H9 (cell line): Measurements from ENCODE around the gene EXO1. TPM values are rescaled to one million over a fixed set of nuclear protein-coding genes. Genes with fewer than 3 reads are reported as not detected.

Experiments used
- DNase-seq: peaks from one replicate; pipeline ENCODE4 v3.0.0-alpha.2; 2017
- H2AFZ ChIP-seq: one replicate; pipeline ENCODE4 v1.6.1; 2013; ENCODE audit warnings: mild to moderate bottlenecking, low read length, control low read depth, moderate library complexity
- H2AK5ac ChIP-seq: 2 replicates; pipeline ENCODE4 v1.6.1; 2013; ENCODE audit warnings: low read length, control low read depth, mixed read lengths; ENCODE audit not compliant: insufficient read length
- H2BK120ac ChIP-seq: one replicate; pipeline ENCODE4 v1.6.1; 2013; ENCODE audit warnings: low read depth, mild to moderate bottlenecking, low read length, control low read depth, inconsistent platforms; ENCODE audit not compliant: poor library complexity, severe bottlenecking
- H2BK12ac ChIP-seq: 2 replicates; pipeline ENCODE4 v1.6.1; 2013; ENCODE audit warnings: low read length, control low read depth, mixed read lengths, low read depth; ENCODE audit not compliant: insufficient read length
- H2BK15ac ChIP-seq: 2 replicates; pipeline ENCODE4 v1.6.1; 2013; ENCODE audit warnings: low read depth, low read length, control low read depth
- H2BK20ac ChIP-seq: one replicate; pipeline ENCODE4 v1.6.1; 2013; ENCODE audit warnings: low read depth, mild to moderate bottlenecking, low read length, control low read depth, inconsistent platforms; ENCODE audit not compliant: poor library complexity, severe bottlenecking
- H2BK5ac ChIP-seq: 2 replicates; pipeline ENCODE4 v1.6.1; 2013; ENCODE audit warnings: low read length, control low read depth, mixed read lengths; ENCODE audit not compliant: insufficient read length
- H3K14ac ChIP-seq: 2 replicates; pipeline ENCODE4 v1.6.1; 2013; ENCODE audit warnings: low read length, control low read depth; ENCODE audit not compliant: insufficient read depth
- H3K18ac ChIP-seq: 2 replicates; pipeline ENCODE4 v1.6.1; 2013; ENCODE audit warnings: low read depth, mild to moderate bottlenecking, mixed read lengths, low read length, control low read depth; ENCODE audit not compliant: insufficient read length
- H3K23ac ChIP-seq: 2 replicates; pipeline ENCODE4 v1.6.1; 2013; ENCODE audit warnings: low read length, control low read depth, mixed read lengths, low read depth; ENCODE audit not compliant: insufficient read length
- H3K23me2 ChIP-seq: 2 replicates; pipeline ENCODE4 v1.6.1; 2013; ENCODE audit warnings: low read depth, mild to moderate bottlenecking, mixed read lengths, low read length, control low read depth; ENCODE audit not compliant: insufficient read length, poor library complexity, severe bottlenecking
- H3K27ac ChIP-seq: 2 replicates; pipeline ENCODE4 v1.5.1; 2013; ENCODE audit warnings: low read length, control low read depth, mixed read lengths, low read depth; ENCODE audit not compliant: insufficient read length
- H3K27me3 ChIP-seq: 2 replicates; pipeline ENCODE4 v1.6.1; 2013; ENCODE audit warnings: low read length, control low read depth, inconsistent platforms; ENCODE audit not compliant: insufficient read depth
- H3K4ac ChIP-seq: 2 replicates; pipeline ENCODE4 v1.6.1; 2013; ENCODE audit warnings: low read depth, mild to moderate bottlenecking, control low read depth, inconsistent platforms, low read length, moderate library complexity
- H3K4me1 ChIP-seq: 2 replicates; pipeline ENCODE4 v1.6.1; 2013; ENCODE audit warnings: low read length, control low read depth, inconsistent platforms; ENCODE audit not compliant: insufficient read depth
- H3K4me2 ChIP-seq: 2 replicates; pipeline ENCODE4 v1.6.1; 2013; ENCODE audit warnings: low read length, control low read depth, mixed read lengths; ENCODE audit not compliant: insufficient read length, insufficient read depth
- H3K56ac ChIP-seq: 2 replicates; pipeline ENCODE4 v1.6.1; 2013; ENCODE audit warnings: low read depth, mild to moderate bottlenecking, mixed read lengths, low read length, control low read depth; ENCODE audit not compliant: insufficient read length
- H3K79me1 ChIP-seq: 2 replicates; pipeline ENCODE4 v1.6.1; 2013; ENCODE audit warnings: low read depth, mild to moderate bottlenecking, moderate library complexity, low read length, control low read depth, inconsistent platforms; ENCODE audit not compliant: insufficient read depth, poor library complexity, severe bottlenecking
- H3K79me2 ChIP-seq: 2 replicates; pipeline ENCODE4 v1.6.1; 2013; ENCODE audit warnings: low read length, control low read depth, inconsistent platforms; ENCODE audit not compliant: insufficient read depth
- H3K9ac ChIP-seq: 2 replicates; pipeline ENCODE4 v1.6.1; 2013; ENCODE audit warnings: low read length, control low read depth, mixed read lengths; ENCODE audit not compliant: insufficient read length; ENCODE audit errors: extremely low read depth
- H3K9me3 ChIP-seq: one replicate; pipeline ENCODE4 v1.6.1; 2013; ENCODE audit warnings: low read depth, low read length, inconsistent platforms; ENCODE audit not compliant: control insufficient read depth
- H3T11ph ChIP-seq: one replicate; pipeline ENCODE4 v1.6.1; 2013; ENCODE audit warnings: mild to moderate bottlenecking, low read length, control low read depth, inconsistent platforms
- H4K20me1 ChIP-seq: one replicate; pipeline ENCODE4 v1.6.1; 2013; ENCODE audit not compliant: control insufficient read depth, insufficient read length, insufficient read depth
- H4K5ac ChIP-seq: 2 replicates; pipeline ENCODE4 v1.6.1; 2013; ENCODE audit warnings: low read depth, mild to moderate bottlenecking, mixed read lengths, low read length, control low read depth; ENCODE audit not compliant: insufficient read length
- H4K8ac ChIP-seq: replicated peaks from 2 replicates; pipeline ENCODE4 v1.6.1; 2013; ENCODE audit warnings: low read length, control low read depth, mixed read lengths, low read depth; ENCODE audit not compliant: insufficient read length
- H4K91ac ChIP-seq: 2 replicates; pipeline ENCODE4 v1.6.1; 2013; ENCODE audit warnings: low read depth, mild to moderate bottlenecking, moderate library complexity, mixed read lengths, low read length, control low read depth; ENCODE audit not compliant: insufficient read length
- H3K27ac Mint-ChIP-seq, 3 experiments: 2 replicates in 2 of 3; 3 replicates in 1 of 3; pipeline ENCODE4 v1.8.0; 2020 to 2021; ENCODE audit warnings: mixed read lengths in 3 of 3, mild to moderate bottlenecking in 1 of 3, moderate library complexity in 1 of 3
- H3K27me3 Mint-ChIP-seq: 2 replicates; pipeline ENCODE4 v1.8.0; 2021; ENCODE audit warnings: low read depth, mild to moderate bottlenecking, moderate library complexity, mixed read lengths
- H3K36me3 Mint-ChIP-seq, 3 experiments: 2 replicates in 2 of 3; 3 replicates in 1 of 3; pipeline ENCODE4 v1.8.0; 2020 to 2021; ENCODE audit warnings: low read depth in 3 of 3, mixed read lengths in 3 of 3; ENCODE audit not compliant: insufficient read depth in 1 of 3
- H3K4me1 Mint-ChIP-seq, 2 experiments: 2 replicates each; pipeline ENCODE4 v1.8.0; 2020; ENCODE audit warnings: mixed read lengths in 2 of 2
- H3K4me3 Mint-ChIP-seq, 2 experiments: 2 replicates in 1 of 2; 3 replicates in 1 of 2; pipeline ENCODE4 v1.8.0; 2020 to 2021; ENCODE audit warnings: mild to moderate bottlenecking in 2 of 2, mixed read lengths in 2 of 2, moderate library complexity in 1 of 2
- H3K9me3 Mint-ChIP-seq, 2 experiments: 2 replicates in 1 of 2; 3 replicates in 1 of 2; pipeline ENCODE4 v1.8.0; 2020; ENCODE audit warnings: mild to moderate bottlenecking in 2 of 2, mixed read lengths in 2 of 2, moderate library complexity in 1 of 2
- CTCF ChIP-seq: fragments of 200-600 bp; sonication (generic); conservative IDR thresholded peaks from 3 replicates; pipeline ENCODE4 v1.8.0; 2021; ENCODE audit warnings: antibody characterized with exemption, mild to moderate bottlenecking
- total RNA-seq: library from RNA; stranded (reverse); gene quantifications from 2 replicates; pipeline ENCODE4 v1.2.1, GENCODE V29; 2021

The EXO1 gene
- total RNA-seq, 1 experiment from 2014 or later, result 43.2 TPM

GRCh38 chr1:241900381-241900780 is 52.4 kb downstream of the EXO1 start:
- Histone ChIP-seq H3K79me2 (no peaks in the 10 kb centered on the region), H2BK12ac (no peak overlapping the region), H2BK20ac (no peak overlapping the region), H4K20me1 (no peaks in the 10 kb centered on the region), H3K9ac (no peak overlapping the region), H2AFZ (no peak overlapping the region), H3K27ac (no peak overlapping the region), H4K8ac (no peak overlapping the region), H3K23me2 (no peaks in the 10 kb centered on the region), H2BK120ac (no peak overlapping the region), H2BK5ac (no peak overlapping the region), H3K9me3 (no peaks in the 10 kb centered on the region), H3K27me3 (no peaks in the 10 kb centered on the region), H3K4me1 (no peaks in the 10 kb centered on the region), H3K56ac (no peak overlapping the region), H3K79me1 (no peaks in the 10 kb centered on the region), H3T11ph (no peak overlapping the region), H3K14ac (no peak overlapping the region), H2AK5ac (no peak overlapping the region), H3K4me2 (no peak overlapping the region), H3K4ac (no peak overlapping the region), H4K5ac (no peak overlapping the region), H2BK15ac (no peak overlapping the region), H3K18ac (no peak overlapping the region), H3K23ac (no peak overlapping the region), H4K91ac (no peak overlapping the region)
- Mint-ChIP-seq H3K9me3 (no peaks in the 10 kb centered on the region), H3K4me3 (no peak overlapping the region), H3K36me3 (peaks cover 0 to 7% (median 6%) of the 10 kb centered on the region in 3 experiments; a peak in 4 of 7 replicates), H3K4me1 (peaks cover 0 to 7% of the 10 kb centered on the region in 2 experiments; a peak in 2 of 4 replicates), H3K27ac (no peak overlapping the region), H3K27me3 (no peaks in the 10 kb centered on the region)
- no peak for TF ChIP-seq CTCF
- DNase-seq, result no peak
